Stomach (tissue), 9 donors: ENCODE results near the gene PTPA. TPM values are rescaled to one million over a fixed set of nuclear protein-coding genes. Genes with fewer than 3 reads are reported as not detected.

Experiments used
- DNase-seq, 2 donors: peaks; one replicate each; pipeline versions ENCODE4 v3.0.0 to v3.0.0-alpha.2; 2013 to 2019
- H3K27ac ChIP-seq, 5 donors: fragments of 200-600 bp in 4 of 5; sonication (generic) in 4 of 5; one replicate each; pipeline ENCODE4 v1.5.1; 2013 to 2019; ENCODE audit warnings: mild to moderate bottlenecking in 1 of 5, moderate library complexity in 1 of 5
- H3K27me3 ChIP-seq, 3 donors: fragments of 200-600 bp; sonication (generic); one replicate each; pipeline ENCODE4 v1.5.1; 2017 to 2019; ENCODE audit warnings: mixed run types in 1 of 3
- H3K36me3 ChIP-seq, 4 donors: fragments of 200-600 bp; sonication (generic); 1 replicate in 3 of 4; 2 replicates in 1 of 4; pipeline ENCODE4 v1.5.1; 2016 to 2019
- H3K4me1 ChIP-seq, 4 donors: fragments of 200-600 bp; sonication (generic); one replicate each; pipeline ENCODE4 v1.5.1; 2016 to 2019
- H3K4me3 ChIP-seq, 4 donors: fragments of 200-600 bp; sonication (generic) in 3 of 4; one replicate each; pipeline ENCODE4 v1.5.1; 2016 to 2019; ENCODE audit warnings: mild to moderate bottlenecking in 1 of 4
- H3K9me3 ChIP-seq, 4 donors: fragments of 200-600 bp; sonication (generic); one replicate each; pipeline ENCODE4 v1.5.1; 2016 to 2019
- EP300 ChIP-seq: sonication (generic); formaldehyde crosslinking; IDR thresholded peaks from one replicate; pipeline ENCODE4 v1.6.1; 2017; ENCODE audit warnings: antibody characterized with exemption
- POLR2A ChIP-seq, 4 donors: fragments of 450-650 bp; IDR thresholded peaks; one replicate each; pipeline ENCODE4 v1.6.1; 2016; ENCODE audit warnings: antibody characterized with exemption in 4 of 4, control low read depth in 2 of 4, mild to moderate bottlenecking in 1 of 4, moderate library complexity in 1 of 4
- POLR2AphosphoS5 ChIP-seq, 3 donors: sonication (generic); formaldehyde crosslinking; IDR thresholded peaks; one replicate each; pipeline ENCODE4 v1.6.1; 2016; ENCODE audit warnings: antibody characterized with exemption in 3 of 3
- WGBS, 5 donors: extraction: QIAGEN DNeasy Blood & Tissue Kit in 3 of 5; methylation state at CpG; one replicate each; pipeline versions ENCODE4 v1.1.5 to v1.1.7; 2013 to 2018; 5-methylcytosine and 5-hydroxymethylcytosine counted together
- intact Hi-C: fragments of 100-400 bp; cut with DNase I; formaldehyde crosslinking; loops from one replicate; pipeline ENCODE4 v1.15.1; 2023; ENCODE audit warnings: low total_unique reads
- polyA plus RNA-seq, 3 donors: library from polyadenylated mRNA; stranded (reverse); fragments of 200-250 nt; gene quantifications; one replicate each; pipeline ENCODE4 v1.2.3, GENCODE V29; 2013
- total RNA-seq, 5 donors: library from RNA; depleted of rRNA; stranded (reverse); fragments of >200 nt; gene quantifications; one replicate each; pipeline versions ENCODE4 v1.1.0 to v1.2.3, GENCODE V29; 2014 to 2016
- TF ChIP-seq, protein P1 (sequence below), 7 experiments: fragments of 450-650 bp in 4 of 7; fragments of 200-600 bp in 3 of 7; sonication (generic) in 3 of 7; IDR thresholded peaks; one replicate each; pipeline ENCODE4 v1.5.1; 2016 to 2019; ENCODE audit warnings: antibody characterized with exemption in 7 of 7, control low read depth in 2 of 7, mild to moderate bottlenecking in 1 of 7
- donor health status: healthy with polysubstance abuse.
- donor health status: Bipolar disorder and iron deficiency.
- donor health status: healthy.

PTPA gene
- total and polyA plus RNA-seq, 8 donors: 12.3 to 118 (median 73.6) TPM

DNA sequence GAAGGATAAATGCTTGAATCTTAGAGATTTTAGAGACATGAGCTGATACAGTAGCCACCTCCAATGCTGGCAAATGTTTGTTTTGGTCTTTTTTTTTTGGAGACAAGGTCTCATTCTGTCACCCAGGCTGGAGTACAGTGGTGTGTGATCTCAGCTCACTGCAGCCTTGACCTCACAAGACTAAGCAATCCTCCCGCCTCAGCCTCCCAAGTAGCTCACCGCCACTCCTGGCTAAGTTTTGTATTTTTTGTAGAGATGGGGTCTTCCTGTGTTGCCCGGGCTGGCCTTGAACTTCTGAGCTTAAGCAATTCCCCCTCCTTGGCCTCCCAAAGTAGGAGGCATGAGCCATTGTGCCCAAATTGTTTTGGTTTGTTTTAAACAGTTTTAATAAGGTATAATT, 37.1 kb upstream of the PTPA start:
- H3K4me1 ChIP-seq: peaks cover 12 to 48% (median 33%) of the 10 kb centered on the region in 4 donors

DNA sequence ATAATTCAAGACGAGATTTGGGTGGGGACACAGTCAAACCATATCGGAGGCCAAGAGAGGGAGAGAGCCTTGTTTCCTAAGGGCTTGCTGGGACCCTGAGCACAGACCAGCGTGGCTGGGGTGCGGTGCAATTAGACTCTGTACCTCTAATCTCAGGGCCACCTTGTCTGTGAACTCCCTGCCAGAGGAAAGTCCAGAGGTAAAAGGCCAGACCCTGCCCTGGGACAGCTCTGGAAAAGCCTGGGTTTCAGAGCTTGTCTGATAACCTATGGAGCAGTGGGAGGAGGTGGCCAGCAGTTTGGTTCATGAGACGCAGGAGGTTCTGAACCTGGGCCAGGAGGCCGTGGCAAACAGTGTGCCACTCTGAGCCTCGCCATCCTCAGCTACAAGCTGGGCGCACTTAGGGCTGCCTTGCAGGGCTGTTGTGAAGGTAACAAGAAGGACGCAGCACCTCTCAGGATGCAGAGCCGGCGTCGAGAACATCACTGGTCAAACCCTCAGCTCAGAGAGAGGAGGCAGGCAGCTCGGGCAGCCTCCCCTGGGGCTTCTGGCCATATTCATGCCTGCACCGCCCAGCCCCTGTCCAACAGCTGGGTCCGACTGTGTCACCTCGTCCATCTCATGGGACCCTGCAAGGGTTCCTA, 35.1 kb upstream of the PTPA start:
- Histone ChIP-seq H3K36me3 (peaks cover 0 to 7% (median 6%) of the 10 kb centered on the region in 4 donors), H3K27me3 (no peaks in the 10 kb centered on the region), H3K9me3 (no peaks in the 10 kb centered on the region), H3K4me1 (peaks cover 7 to 40% (median 28%) of the 10 kb centered on the region in 4 donors), H3K4me3 (no peak overlapping the region), H3K27ac (peak overlapping the region; percentile 64 to 81 (median 73))
- peak in 1 of 3 donors; percentile 58 for TF ChIP-seq POLR2AphosphoS5 (IDR thresholded peaks at IDR 0.05)
- no peak for TF ChIP-seq EP300
- DNase-seq: peak; percentile 28 to 62
- intact Hi-C loops: no loop called here
- WGBS, 5 donors: 16 to 66% (median 59%) methylated on average over 7 to 16 of the region's 16 CpGs

More for the DNA sequence above, 37.1 kb upstream of the PTPA start:
- 85 to 95% (median 92%) methylated on average over 3 of the region's 3 CpGs for WGBS, 5 donors
- Histone ChIP-seq H3K27ac (no peak overlapping the region), H3K27me3 (no peaks in the 10 kb centered on the region), H3K36me3 (peaks cover 0 to 26% (median 25%) of the 10 kb centered on the region in 4 donors), H3K9me3 (no peaks in the 10 kb centered on the region), H3K4me3 (no peak overlapping the region)
- intact Hi-C loops: no loop called here
- TF ChIP-seq POLR2A (IDR thresholded peaks at IDR 0.05): no peak
- TF ChIP-seq, protein P1, sequence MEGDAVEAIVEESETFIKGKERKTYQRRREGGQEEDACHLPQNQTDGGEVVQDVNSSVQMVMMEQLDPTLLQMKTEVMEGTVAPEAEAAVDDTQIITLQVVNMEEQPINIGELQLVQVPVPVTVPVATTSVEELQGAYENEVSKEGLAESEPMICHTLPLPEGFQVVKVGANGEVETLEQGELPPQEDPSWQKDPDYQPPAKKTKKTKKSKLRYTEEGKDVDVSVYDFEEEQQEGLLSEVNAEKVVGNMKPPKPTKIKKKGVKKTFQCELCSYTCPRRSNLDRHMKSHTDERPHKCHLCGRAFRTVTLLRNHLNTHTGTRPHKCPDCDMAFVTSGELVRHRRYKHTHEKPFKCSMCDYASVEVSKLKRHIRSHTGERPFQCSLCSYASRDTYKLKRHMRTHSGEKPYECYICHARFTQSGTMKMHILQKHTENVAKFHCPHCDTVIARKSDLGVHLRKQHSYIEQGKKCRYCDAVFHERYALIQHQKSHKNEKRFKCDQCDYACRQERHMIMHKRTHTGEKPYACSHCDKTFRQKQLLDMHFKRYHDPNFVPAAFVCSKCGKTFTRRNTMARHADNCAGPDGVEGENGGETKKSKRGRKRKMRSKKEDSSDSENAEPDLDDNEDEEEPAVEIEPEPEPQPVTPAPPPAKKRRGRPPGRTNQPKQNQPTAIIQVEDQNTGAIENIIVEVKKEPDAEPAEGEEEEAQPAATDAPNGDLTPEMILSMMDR (IDR thresholded peaks at IDR 0.05): no peak
- TF ChIP-seq EP300: no peak
- no peak for TF ChIP-seq POLR2AphosphoS5 (IDR thresholded peaks at IDR 0.05)
- DNase-seq: no peak

DNA sequence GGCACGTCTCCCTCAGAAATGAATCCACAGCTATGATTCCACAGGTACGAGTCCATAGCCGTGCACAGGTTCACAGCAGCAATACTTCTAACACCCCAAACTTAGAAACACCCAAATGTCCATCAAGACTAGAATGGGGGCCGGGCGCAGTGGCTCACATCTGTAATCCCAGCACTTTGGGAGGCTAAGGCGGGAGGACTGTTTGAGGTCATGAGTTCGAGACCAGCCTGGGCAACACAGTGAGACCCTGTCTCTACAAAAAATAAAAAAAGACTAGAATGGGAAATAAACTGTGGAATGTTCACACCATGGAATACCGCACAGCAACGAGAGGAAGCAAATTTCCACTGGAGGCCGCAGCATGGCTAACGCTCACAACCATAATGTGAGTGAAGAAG, 34.6 kb upstream of the PTPA start:
- Histone ChIP-seq H3K4me3 (no peak overlapping the region), H3K9me3 (no peaks in the 10 kb centered on the region), H3K27me3 (no peaks in the 10 kb centered on the region), H3K4me1 (peaks cover 9 to 38% (median 29%) of the 10 kb centered on the region in 4 donors), H3K27ac (peak overlapping the region; percentile 64 to 81 (median 73)), H3K36me3 (peaks cover 0 to 1% (median under 1%) of the 10 kb centered on the region in 4 donors)
- 89 to 93% (median 92%) methylated on average over 11 of the region's 11 CpGs for WGBS, 5 donors
- intact Hi-C loops: no loop called here
- no peak for TF ChIP-seq POLR2AphosphoS5 (IDR thresholded peaks at IDR 0.05)
- no peak for TF ChIP-seq EP300
- no peak for TF ChIP-seq POLR2A (IDR thresholded peaks at IDR 0.05)
- no peak for DNase-seq

DNA sequence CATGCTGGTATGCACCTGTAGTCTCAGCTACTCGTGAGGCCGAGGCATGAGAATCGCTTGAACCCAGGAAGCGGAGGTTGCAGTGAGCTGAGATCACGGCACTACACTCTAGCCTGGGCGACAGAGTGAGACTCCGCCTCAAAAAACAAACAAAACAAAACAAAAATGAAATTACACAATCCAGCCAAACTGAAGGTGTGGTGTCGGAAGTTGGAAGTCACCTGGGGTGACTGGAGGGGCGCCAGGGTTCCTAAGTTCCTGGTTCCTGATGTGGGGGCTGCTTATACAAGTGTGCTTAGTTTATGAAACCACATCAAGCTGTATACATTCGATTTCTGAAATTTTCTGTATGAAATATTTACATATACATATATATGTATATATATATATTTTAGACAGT, 34.0 kb upstream of the PTPA start:
- TF ChIP-seq POLR2AphosphoS5 (IDR thresholded peaks at IDR 0.05): peak in 2 of 3 donors; percentile 29 to 68
- no peak for TF ChIP-seq POLR2A (IDR thresholded peaks at IDR 0.05)
- WGBS, 5 donors: 36 to 68% (median 49%) methylated on average over 10 of the region's 10 CpGs
- Histone ChIP-seq H3K27me3 (no peaks in the 10 kb centered on the region), H3K27ac (peak overlapping the region; percentile 64 to 81 (median 73)), H3K4me3 (no peak overlapping the region), H3K4me1 (peaks cover 15 to 39% (median 32%) of the 10 kb centered on the region in 4 donors), H3K9me3 (no peaks in the 10 kb centered on the region), H3K36me3 (no peaks in the 10 kb centered on the region)
- peak; percentile 64 to 65 for DNase-seq
- intact Hi-C loops: no loop called here

DNA sequence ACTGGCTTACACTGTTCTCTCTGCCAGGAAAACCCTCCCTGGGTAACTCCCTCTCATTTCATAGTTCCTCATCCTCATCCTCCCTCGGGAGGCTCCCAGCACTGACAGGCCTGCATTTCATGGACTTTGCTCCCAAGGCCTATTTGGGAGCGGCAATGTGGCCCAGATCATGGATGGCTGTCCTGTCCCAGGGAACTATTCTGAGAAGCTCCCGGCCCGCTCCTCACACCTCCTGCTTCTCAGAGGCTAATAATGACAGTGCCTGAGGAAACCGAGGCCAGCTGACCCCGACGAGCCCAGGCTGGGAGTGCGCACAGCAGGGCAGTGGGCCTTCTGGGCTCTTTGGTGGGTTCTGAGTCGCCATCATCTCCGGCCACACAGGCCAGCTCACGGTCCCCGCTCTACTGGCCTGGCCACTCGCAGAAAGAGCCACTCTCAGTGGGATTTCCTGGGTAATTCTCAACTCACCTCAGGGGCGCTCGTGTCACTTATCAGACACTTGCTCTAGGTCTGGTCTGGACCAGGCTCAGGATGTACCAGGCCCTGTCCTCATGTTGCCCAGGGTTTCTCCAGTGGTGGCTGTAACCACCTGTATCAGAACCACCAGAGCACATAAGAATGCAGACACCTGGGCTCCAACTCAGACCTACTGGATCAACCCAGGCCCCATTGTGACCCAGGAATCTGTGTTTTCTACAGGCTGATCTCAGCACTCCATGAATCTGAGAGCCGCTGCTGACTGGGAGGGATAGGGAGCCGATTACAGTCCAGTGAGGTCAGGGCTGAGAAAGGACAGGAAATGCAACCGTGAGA, 32.3 kb upstream of the PTPA start:
- H3K27me3 ChIP-seq: no peaks in the 10 kb centered on the region
- H3K4me1 ChIP-seq: peaks cover 16 to 55% (median 41%) of the 10 kb centered on the region in 4 donors
- no peak for DNase-seq
- H3K9me3 ChIP-seq: no peaks in the 10 kb centered on the region
- WGBS, 5 donors: 78 to 80% (median 80%) methylated on average over 17 to 18 of the region's 18 CpGs
- intact Hi-C loops: no loop called here
- H3K27ac ChIP-seq: peak overlapping the region; percentile 19 to 81 (median 68)
- TF ChIP-seq, protein P1 (IDR thresholded peaks at IDR 0.05): no peak
- TF ChIP-seq POLR2AphosphoS5 (IDR thresholded peaks at IDR 0.05) (no peak), EP300 (no peak)
- H3K36me3 ChIP-seq: peaks cover 0 to under 1% (median 0%) of the 10 kb centered on the region in 4 donors
- H3K4me3 ChIP-seq: no peak overlapping the region
